Lung (tissue), 12 donors: ENCODE measurements around the gene SLC22A9. TPM values are rescaled to one million over a fixed set of nuclear protein-coding genes. Genes with fewer than 3 reads are reported as not detected.

Experiments
- ATAC-seq: fragments of 200-7000 bp; cut with Tn5 transposase; one replicate; pipeline ENCODE4 v1.9.1; 2020; ENCODE audit warnings: moderate number of reproducible peaks; ENCODE audit not compliant: insufficient read depth, low FRiP score
- DNase-seq, 3 donors: peaks; one replicate each; pipeline ENCODE4 v3.0.0-alpha.2; 2013 to 2017
- H3K27ac ChIP-seq, 2 donors: one replicate each; pipeline ENCODE4 v1.5.1; 2013; ENCODE audit warnings: mild to moderate bottlenecking in 2 of 2, moderate library complexity in 2 of 2, control low read depth in 1 of 2, inconsistent platforms in 1 of 2, low read depth in 1 of 2, low read length in 1 of 2
- H3K27me3 ChIP-seq, 3 donors: one replicate each; pipeline ENCODE4 v1.5.1; 2013; ENCODE audit warnings: low read length in 2 of 3; ENCODE audit not compliant: control insufficient read depth in 3 of 3, insufficient read depth in 3 of 3
- H3K36me3 ChIP-seq, 4 donors: one replicate each; pipeline ENCODE4 v1.5.1; 2013; ENCODE audit warnings: low read length in 4 of 4, mild to moderate bottlenecking in 1 of 4, moderate library complexity in 1 of 4; ENCODE audit not compliant: control insufficient read depth in 4 of 4, insufficient read depth in 4 of 4
- H3K4me1 ChIP-seq, 5 donors: one replicate each; pipeline ENCODE4 v1.5.1; 2013; ENCODE audit warnings: low read length in 5 of 5, mild to moderate bottlenecking in 2 of 5, moderate library complexity in 1 of 5; ENCODE audit not compliant: control insufficient read depth in 5 of 5, insufficient read depth in 5 of 5
- H3K4me3 ChIP-seq: one replicate; pipeline ENCODE4 v1.5.1; 2013; ENCODE audit warnings: mild to moderate bottlenecking, control low read depth, moderate library complexity
- H3K9ac ChIP-seq, 2 donors: one replicate each; pipeline ENCODE4 v1.5.1; 2013; ENCODE audit warnings: low read length in 2 of 2, control low read depth in 1 of 2; ENCODE audit not compliant: insufficient read depth in 1 of 2
- H3K9me3 ChIP-seq, 4 donors: one replicate each; pipeline ENCODE4 v1.5.1; 2013; ENCODE audit warnings: low read length in 3 of 4, mild to moderate bottlenecking in 1 of 4, moderate library complexity in 1 of 4; ENCODE audit not compliant: control insufficient read depth in 4 of 4, insufficient read depth in 3 of 4
- CTCF ChIP-seq: IDR thresholded peaks from 2 replicates; pipeline ENCODE4 v1.5.1; 2012; ENCODE audit warnings: mild to moderate bottlenecking; ENCODE audit errors: control extremely low read depth, extremely low read depth
- WGBS, 2 donors: extraction: QIAGEN DNeasy Blood & Tissue Kit; methylation state at CpG; one replicate each; pipeline ENCODE4 v1.1.7; 2013; 5-methylcytosine and 5-hydroxymethylcytosine counted together
- polyA plus RNA-seq, 2 donors: library from polyadenylated mRNA; stranded (reverse); fragments of 200-250 nt; gene quantifications; one replicate each; pipeline ENCODE4 v1.2.1, GENCODE V29; 2013
- total RNA-seq, 2 donors: library from RNA; depleted of rRNA in 1 of 2; stranded (reverse); fragments of >200 nt in 1 of 2; gene quantifications; one replicate each; pipeline ENCODE4 v1.2.1, GENCODE V29; 2014 to 2021
- donor health status: control.
- donor health status: control.
- donor health status: Bipolar disorder and iron deficiency.
- donor health status: healthy.
- donor health status: DM: yes; HTN: yes; CAD: no.

The SLC22A9 gene
- total and polyA plus RNA-seq, 4 donors, result not detected

- Histone ChIP-seq H3K36me3 (no peaks in the 10 kb centered on the region), H3K27ac (no peak overlapping the region), H3K9ac (no peak overlapping the region), H3K9me3 (no peaks in the 10 kb centered on the region), H3K4me1 (no peaks in the 10 kb centered on the region), H3K27me3 (no peaks in the 10 kb centered on the region), H3K4me3 (no peak overlapping the region)
- WGBS, 2 donors, result 91 to 95% methylated on average over 1 of the region's 1 CpG
- no peak for ATAC-seq
- no peak for DNase-seq
- no peak for TF ChIP-seq CTCF
Measured at GRCh38 chr11:63343130-63343529, 26.5 kb upstream of the SLC22A9 start.

- Histone ChIP-seq H3K4me3 (no peak overlapping the region), H3K27ac (no peak overlapping the region), H3K27me3 (no peaks in the 10 kb centered on the region), H3K9ac (no peak overlapping the region), H3K36me3 (no peaks in the 10 kb centered on the region), H3K4me1 (no peaks in the 10 kb centered on the region), H3K9me3 (no peaks in the 10 kb centered on the region)
- TF ChIP-seq CTCF, result no peak
- WGBS, 2 donors, result 79 to 84% methylated on average over 4 of the region's 4 CpGs
- ATAC-seq, result no peak
- no peak for DNase-seq
Measured at GRCh38 chr11:63352144-63352543, 17.4 kb upstream of the SLC22A9 start.

GRCh38 chr11:63362196-63362793 lies 7.3 kb upstream of the SLC22A9 start:
- peaks cover 0 to 8% (median 2%) of the 10 kb centered on the region in 4 donors for H3K9me3 ChIP-seq
- H3K27me3 ChIP-seq, result no peaks in the 10 kb centered on the region
- DNase-seq (no peak), ATAC-seq (no peak)
- 59 to 78% methylated on average over 1 of the region's 1 CpG for WGBS, 2 donors
- no peaks in the 10 kb centered on the region for H3K4me1 ChIP-seq
- TF ChIP-seq CTCF, result no peak
- no peak overlapping the region for H3K27ac ChIP-seq
- no peaks in the 10 kb centered on the region for H3K36me3 ChIP-seq
- no peak overlapping the region for H3K9ac ChIP-seq
- no peak overlapping the region for H3K4me3 ChIP-seq
